ENCODE data around the gene EPHB1. TPM values are rescaled to one million over a fixed set of nuclear protein-coding genes. Genes with fewer than 3 reads are reported as not detected.

EPHB1 gene
- total and polyA plus RNA-seq, 2 of the 13 experiments (the other 11 are each of a cell fraction or from before 2014, with no cell fraction given), result 0.07 to 0.21 TPM

- TF ChIP-seq ZMYM4 (CRISPR knock-in tag; IDR thresholded peaks at IDR 0.05), result no peak
Measured at GRCh38 chr3:135077186-135077585, 282.1 kb downstream of the EPHB1 start (continued).

DNA sequence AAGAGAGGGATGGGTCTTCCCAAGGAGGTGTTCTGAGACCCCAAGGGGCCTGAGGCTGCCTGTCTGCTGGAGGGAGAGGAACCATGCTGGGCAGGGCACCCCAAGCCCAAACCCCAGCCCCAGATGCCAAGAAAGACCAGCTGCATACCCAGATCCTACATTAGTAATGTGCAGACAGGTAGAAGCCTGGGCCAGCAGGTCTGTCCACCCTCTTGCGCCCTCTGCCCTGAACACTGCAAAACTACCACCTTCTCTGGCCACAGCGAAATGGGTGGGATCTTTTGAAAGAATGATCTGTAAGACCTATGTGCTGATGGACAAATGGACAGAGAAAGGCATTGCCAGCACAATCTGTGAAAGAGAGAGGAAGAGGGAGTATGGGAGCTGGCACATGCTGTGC lies 283.2 kb downstream of the EPHB1 start:
- TF ChIP-seq, protein P1, sequence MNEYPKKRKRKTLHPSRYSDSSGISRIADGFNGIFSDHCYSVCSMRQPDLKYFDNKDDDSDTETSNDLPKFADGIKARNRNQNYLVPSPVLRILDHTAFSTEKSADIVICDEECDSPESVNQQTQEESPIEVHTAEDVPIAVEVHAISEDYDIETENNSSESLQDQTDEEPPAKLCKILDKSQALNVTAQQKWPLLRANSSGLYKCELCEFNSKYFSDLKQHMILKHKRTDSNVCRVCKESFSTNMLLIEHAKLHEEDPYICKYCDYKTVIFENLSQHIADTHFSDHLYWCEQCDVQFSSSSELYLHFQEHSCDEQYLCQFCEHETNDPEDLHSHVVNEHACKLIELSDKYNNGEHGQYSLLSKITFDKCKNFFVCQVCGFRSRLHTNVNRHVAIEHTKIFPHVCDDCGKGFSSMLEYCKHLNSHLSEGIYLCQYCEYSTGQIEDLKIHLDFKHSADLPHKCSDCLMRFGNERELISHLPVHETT (CRISPR knock-in tag; conservative IDR thresholded peaks at IDR 0.05), result no peak
- TF ChIP-seq PRPF4 (IDR thresholded peaks at IDR 0.05; ENCODE audit: low read depth, low read length, poor library complexity, severe bottlenecking) (no peak), MBD4 (IDR thresholded peaks at IDR 0.05; ENCODE audit: borderline replicate concordance, low read length) (no peak), ZNF883 (CRISPR knock-in tag; IDR thresholded peaks at IDR 0.05; ENCODE audit: not compliant biosample characterization) (no peak), MZF1 (CRISPR knock-in tag; IDR thresholded peaks at IDR 0.05; ENCODE audit: borderline replicate concordance) (no peak), SRY (CRISPR knock-in tag; IDR thresholded peaks at IDR 0.05) (no peak), MTF1 (CRISPR knock-in tag; IDR thresholded peaks at IDR 0.05) (no peak), GLMP (CRISPR knock-in tag; IDR thresholded peaks at IDR 0.05; ENCODE audit: borderline replicate concordance) (no peak)
- no TSS peak for BruUV-seq (replicated peaks)
- ATAC-seq, result no peak

More for the DNA sequence above, 283.2 kb downstream of the EPHB1 start:
- 10% methylated on average over 2 of the region's 2 CpGs for WGBS (ENCODE audit: low lambda C conversion rate)
- H3K79me2 ChIP-seq (ENCODE audit: insufficient read depth, low read length), result no peaks in the 10 kb centered on the region
- FAIRE-seq, result no peak
- no peak overlapping the region for H3K27ac ChIP-seq (ENCODE audit: extremely low read length, insufficient read depth, low read length)
- no peak overlapping the region for H2AFZ ChIP-seq (ENCODE audit: low read length)
- H3K27me3 ChIP-seq (ENCODE audit: control insufficient read depth in 1 of 2, insufficient read depth in 2 of 2, low read length in 2 of 2), result no peaks in the 10 kb centered on the region
- H3K4me3 ChIP-seq (replicated peaks in 1 of 3; ENCODE audit: insufficient read depth in 1 of 3, low read depth in 2 of 3, low read length in 3 of 3), result no peak overlapping the region
- intact Hi-C loops (cut with micrococcal nuclease; ENCODE audit: unreplicated experiment) (no loop called here), in situ Hi-C loops (cut with HindIII; ENCODE audit: extremely low pct_ligation_motif_present, low pct_unique_long_range_greater_than_20kb) (no loop called here)
- no peaks in the 10 kb centered on the region for H4K20me1 ChIP-seq (ENCODE audit: insufficient read depth, low read length)
- H3K9ac ChIP-seq (ENCODE audit: insufficient read depth, low read depth, low read length), result no peak overlapping the region
- ChIA-PET POLR2A (no interaction called here), CTCF (ENCODE audit: low intra/inter-chr PET ratio, low total read pairs) (no interaction called here)
- H3K36me3 ChIP-seq (replicated peaks in 1 of 2; ENCODE audit: control insufficient read depth in 1 of 2, insufficient read depth in 2 of 2, low read length in 2 of 2), result no peaks in the 10 kb centered on the region
- H3K4me2 ChIP-seq (ENCODE audit: low read depth, low read length), result no peak overlapping the region
- DNase-seq (ENCODE audit: low spot score), result no peak
- H3K9me3 ChIP-seq (ENCODE audit: low read length), result peaks cover 15% of the 10 kb centered on the region; the same call in 1 of the 2 replicates
- H3K4me1 ChIP-seq (ENCODE audit: insufficient read depth, low read length), result no peaks in the 10 kb centered on the region
